Activated CD4-positive, CD25-positive, alpha-beta regulatory T cell treated with anti-CD3 and anti-CD28 coated beads, Interleukin-2, amount 50 U/mL, for 16 hours (primary cell): Measurements from ENCODE around the gene AOAH.
"Not testable (repeated sequence)": the region's sequence is repeated elsewhere in the genome, so short reads cannot be mapped to it uniquely, and the experiment has no call there.

ENCODE experiments used
- DNase-seq: peaks from one replicate; pipeline ENCODE4 v3.0.0-alpha.2; 2020; ENCODE audit warnings: low read depth, low spot score

AOAH gene

GRCh38 chr7:36739351-36739750 lies 15.1 kb upstream of the AOAH start:
- DNase-seq, result no peak

- DNase-seq, result no peak
Observed at GRCh38 chr7:36736899-36737211, 12.6 kb upstream of the AOAH start.

GRCh38 chr7:36736090-36736898 lies 12.0 kb upstream of the AOAH start:
- DNase-seq, result no peak

GRCh38 chr7:36735172-36735571 lies 10.9 kb upstream of the AOAH start:
- DNase-seq, result no peak

- no peak for DNase-seq
Observed at GRCh38 chr7:36734731-36735130, 10.4 kb upstream of the AOAH start.

GRCh38 chr7:36733411-36733810 lies 9.1 kb upstream of the AOAH start:
- no peak for DNase-seq

- no peak for DNase-seq
Observed at GRCh38 chr7:36732806-36733205, 8.5 kb upstream of the AOAH start.

GRCh38 chr7:36730046-36730445 lies 5.8 kb upstream of the AOAH start:
- no peak for DNase-seq

GRCh38 chr7:36728143-36728542 lies 3.8 kb upstream of the AOAH start:
- DNase-seq, result no peak

- DNase-seq, result no peak
Observed at GRCh38 chr7:36726806-36727503, 2.7 kb upstream of the AOAH start.

GRCh38 chr7:36726311-36726710 lies 2.0 kb upstream of the AOAH start:
- no peak for DNase-seq

GRCh38 chr7:36724996-36725395 lies 702 bp upstream of the AOAH start:
- DNase-seq, result no peak

GRCh38 chr7:36723291-36723690 lies 1.0 kb downstream of the AOAH start:
- DNase-seq, result no peak

- no peak for DNase-seq
Observed at GRCh38 chr7:36719083-36719632, 5.1 kb downstream of the AOAH start.

GRCh38 chr7:36717586-36717985 lies 6.7 kb downstream of the AOAH start:
- DNase-seq, result no peak

- DNase-seq, result not testable (repeated sequence)
Observed at GRCh38 chr7:36716802-36717201, 7.5 kb downstream of the AOAH start.

- no peak for DNase-seq
Observed at GRCh38 chr7:36712015-36712414, 12.3 kb downstream of the AOAH start.

GRCh38 chr7:36711256-36711655 lies 13.0 kb downstream of the AOAH start:
- DNase-seq, result no peak

GRCh38 chr7:36710186-36710791 lies 14.0 kb downstream of the AOAH start:
- no peak for DNase-seq

GRCh38 chr7:36708767-36709166 lies 15.5 kb downstream of the AOAH start:
- no peak for DNase-seq

GRCh38 chr7:36707898-36708297 lies 16.4 kb downstream of the AOAH start:
- no peak for DNase-seq

- DNase-seq, result no peak
Observed at GRCh38 chr7:36707465-36707864, 16.8 kb downstream of the AOAH start.

- DNase-seq, result not testable (repeated sequence)
Observed at GRCh38 chr7:36703860-36704259, 20.4 kb downstream of the AOAH start.
